ENCODE results near the gene CASQ1.

Gene CASQ1

DNA sequence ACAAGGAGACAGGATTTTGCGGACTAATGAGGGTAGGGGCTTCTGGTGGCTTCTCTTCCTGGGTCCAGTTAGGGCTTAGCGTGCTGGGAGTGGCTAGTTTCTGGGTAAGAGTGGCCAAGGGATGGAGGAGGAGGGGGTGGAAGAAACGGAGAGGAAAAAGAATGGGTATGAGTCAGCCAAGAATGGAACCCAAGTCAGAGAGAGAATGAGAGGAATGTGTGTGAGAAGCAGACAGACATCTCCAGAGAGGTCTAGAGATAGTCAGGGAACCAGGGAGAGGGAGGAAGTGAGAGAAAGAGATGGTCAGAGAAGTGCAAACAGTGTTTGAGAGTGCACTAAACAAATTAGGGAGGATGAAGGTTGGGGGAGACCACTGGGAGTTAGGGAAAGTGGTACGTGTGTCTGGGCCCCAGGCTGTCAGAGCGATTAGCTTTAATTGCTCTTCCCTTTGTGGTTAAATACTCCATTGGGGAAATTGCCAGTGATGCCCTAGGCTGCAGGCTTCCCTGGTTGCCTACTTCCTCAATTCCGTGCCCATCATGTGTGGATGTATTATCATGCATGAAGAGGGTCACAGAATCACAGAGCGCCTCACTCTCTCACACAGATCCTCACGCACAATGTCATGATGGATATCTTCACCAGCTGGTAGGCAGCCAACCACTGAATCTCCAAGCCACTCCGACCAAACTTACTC lies 16.2 kb downstream of the CASQ1 start:
- DNase-seq = no peak

DNA sequence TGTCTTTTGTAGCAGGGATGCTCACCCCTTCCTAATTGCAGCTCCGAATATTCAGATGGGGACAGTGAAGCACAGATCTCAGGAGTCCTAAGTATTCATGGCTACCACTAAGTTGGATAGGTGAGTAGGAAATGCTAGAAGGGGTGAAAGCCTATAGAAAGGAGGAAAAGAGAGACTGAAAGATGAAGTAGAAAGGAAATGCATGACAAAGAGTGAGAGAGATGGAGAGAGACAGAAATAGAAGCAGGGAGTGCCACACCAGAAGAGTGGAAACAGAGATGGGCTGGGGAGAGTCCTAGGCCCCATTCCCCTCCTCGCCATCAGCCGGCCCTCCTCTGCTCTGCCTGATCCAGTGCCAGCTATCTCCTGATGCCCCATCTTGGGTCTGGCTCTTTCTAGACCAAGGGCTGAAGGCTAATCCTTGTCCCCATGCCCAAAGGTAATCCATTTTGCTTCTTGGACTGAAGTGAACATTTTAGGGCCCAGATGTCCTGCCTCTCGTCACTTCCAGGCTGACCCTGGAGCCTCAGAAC lies 16.8 kb downstream of the CASQ1 start:
- no peak for DNase-seq

DNA sequence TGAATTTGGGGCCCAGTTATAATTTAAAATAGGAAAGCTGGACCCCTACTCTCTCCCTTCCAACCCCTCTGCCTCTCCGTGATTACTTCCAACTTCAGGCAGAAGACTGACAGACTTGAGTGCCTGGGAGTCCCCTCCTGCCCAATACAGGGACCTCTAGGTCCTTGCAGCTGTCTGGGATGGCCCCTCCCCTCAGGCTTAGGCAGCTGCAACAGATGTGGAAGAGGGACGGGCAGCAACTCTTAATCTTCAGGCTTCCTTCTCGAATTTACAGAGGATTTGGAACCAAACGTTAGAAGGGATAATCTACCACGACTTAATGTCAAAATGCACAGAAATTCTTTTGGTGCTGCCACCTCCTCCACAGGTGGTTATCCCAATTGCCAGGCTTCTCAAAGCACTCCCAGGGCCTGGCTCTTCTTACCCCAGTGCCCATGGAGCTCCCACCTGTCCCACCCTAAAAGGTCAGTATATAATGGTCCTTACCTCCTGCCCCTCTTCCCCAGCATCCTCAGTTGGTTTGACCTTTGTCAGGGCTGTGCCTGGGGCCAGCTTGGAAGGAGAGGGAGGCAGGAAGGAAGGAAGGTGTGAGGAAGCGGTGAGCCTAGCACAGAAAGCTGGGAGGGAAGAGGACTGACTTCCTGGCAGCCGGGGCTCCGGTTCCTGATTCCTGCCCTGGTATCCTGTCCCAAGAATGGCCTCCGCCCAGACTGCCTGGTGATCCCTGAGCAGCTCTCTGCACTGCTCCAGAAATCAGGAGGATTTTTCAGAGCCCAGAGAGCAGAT lies 17.6 kb downstream of the CASQ1 start:
- no peak for DNase-seq

DNA sequence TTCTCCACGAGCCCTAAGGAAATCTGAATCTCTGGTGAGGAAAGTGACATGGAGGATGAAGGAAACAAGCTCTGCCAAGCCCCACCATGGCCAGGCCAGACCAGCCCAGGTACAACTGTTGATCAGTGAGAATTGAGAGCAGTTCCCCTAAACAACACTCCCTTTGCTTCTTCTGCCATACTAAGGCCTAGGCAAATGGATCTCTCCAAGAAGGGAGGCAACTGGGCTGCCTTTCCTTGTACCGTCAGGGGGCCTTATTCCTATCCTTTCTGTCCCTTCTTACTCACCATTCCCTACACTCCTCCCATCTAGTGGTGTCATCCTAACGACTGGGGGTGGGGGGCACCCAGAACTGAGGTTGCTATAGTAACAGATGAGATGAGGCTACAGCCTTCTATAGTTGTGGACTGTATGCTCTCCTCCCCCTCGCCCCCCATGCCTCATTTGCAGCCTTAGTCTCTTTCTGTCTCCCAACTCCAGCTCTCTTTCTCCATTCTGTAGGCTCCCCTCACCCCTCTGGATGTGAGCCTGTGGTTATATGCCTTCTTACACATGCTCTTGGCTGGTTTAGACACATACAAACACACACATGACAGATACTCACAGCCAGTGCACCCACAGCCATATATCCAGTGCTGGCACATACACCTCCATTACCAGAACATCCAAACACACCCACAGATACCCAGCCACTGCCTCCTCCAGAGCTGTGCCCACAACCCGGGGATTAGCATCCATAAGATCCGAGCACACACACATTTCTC lies 18.4 kb downstream of the CASQ1 start:
- no peak for DNase-seq

DNA sequence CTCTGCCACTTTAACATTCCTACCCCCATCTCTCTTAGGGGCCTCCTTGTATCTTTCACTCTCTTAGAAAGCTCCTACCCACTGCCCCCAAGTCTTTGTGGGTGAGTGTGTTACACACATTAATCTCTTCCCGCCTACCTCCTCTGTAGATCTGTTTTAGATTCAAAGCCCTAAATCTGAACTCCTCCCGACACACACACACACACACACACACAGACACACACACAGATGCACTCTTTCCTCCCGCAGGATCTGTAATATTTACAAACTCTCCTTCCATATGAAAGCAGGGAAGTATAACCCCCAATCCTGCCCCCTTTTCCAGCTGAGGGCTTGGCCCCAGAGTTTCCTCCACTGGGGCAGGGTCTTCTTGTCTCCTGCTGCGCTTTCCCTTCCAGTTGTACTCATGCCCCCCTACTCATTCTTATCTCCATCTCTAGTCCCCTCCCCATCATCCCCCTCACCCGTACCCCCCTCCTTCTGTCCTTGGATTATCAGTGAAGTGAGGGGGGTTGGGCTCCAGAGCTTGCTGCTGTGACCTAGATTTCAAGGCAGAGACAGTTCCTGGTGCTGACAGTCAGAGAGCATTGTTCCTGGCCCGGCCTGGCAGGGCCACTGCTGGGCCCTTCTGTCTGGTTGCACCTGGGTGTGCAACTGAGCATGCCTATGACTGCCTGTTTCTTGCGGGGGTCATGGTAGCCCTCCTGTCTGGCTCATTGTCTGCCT lies 19.1 kb downstream of the CASQ1 start:
- no peak for DNase-seq

DNA sequence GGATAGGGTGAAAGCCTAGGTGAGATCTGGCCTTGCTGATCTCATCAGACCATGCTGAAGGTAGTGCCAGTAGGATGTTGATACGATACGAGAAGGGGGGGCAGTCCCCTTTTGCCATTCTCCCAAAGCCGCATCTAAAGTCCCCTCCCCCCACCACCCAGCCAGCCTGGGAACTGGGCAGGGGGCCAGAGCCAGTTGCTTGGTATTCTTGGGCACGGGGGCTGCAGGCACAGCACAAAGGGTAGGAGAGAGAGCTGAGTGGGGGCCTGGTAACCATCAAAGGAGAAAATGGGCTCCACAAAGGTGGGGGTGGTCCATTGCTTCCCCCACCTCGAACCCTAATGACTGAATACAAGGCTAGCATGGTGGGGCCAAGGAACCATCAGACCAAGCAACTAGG lies 20.2 kb downstream of the CASQ1 start:
- DNase-seq = no peak

DNA sequence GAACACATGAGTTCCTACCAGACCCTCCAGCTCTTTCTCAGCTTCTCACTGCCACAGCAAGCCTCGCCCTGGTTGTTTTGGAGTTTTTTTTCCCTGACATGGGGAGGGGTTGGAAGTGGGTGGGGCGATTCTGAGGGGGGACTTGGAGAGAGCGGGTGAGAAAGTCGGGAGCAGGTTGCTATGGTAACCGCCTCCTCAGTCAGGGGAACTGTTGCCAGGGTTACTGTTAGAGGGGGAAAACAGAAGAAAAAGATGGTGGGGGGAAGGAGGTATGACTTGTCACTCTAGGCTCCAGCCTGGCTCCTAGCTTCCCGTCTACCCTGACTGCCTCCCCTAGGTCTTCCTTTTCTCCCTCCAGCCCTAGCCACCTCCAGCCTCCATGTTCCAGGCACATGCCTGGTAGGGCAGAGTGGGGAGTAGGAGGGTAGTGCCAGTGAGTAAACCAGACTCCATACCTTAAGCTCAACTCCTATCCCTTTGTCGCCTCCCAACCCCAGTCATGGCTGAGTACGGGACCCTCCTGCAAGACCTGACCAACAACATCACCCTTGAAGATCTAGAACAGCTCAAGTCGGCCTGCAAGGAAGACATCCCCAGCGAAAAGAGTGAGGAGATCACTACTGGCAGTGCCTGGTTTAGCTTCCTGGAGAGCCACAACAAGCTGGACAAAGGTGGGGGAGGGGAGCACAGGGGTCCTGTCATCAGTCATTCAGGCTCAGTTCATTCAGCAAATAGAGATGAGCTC lies 20.8 kb downstream of the CASQ1 start:
- DNase-seq = no peak

DNA sequence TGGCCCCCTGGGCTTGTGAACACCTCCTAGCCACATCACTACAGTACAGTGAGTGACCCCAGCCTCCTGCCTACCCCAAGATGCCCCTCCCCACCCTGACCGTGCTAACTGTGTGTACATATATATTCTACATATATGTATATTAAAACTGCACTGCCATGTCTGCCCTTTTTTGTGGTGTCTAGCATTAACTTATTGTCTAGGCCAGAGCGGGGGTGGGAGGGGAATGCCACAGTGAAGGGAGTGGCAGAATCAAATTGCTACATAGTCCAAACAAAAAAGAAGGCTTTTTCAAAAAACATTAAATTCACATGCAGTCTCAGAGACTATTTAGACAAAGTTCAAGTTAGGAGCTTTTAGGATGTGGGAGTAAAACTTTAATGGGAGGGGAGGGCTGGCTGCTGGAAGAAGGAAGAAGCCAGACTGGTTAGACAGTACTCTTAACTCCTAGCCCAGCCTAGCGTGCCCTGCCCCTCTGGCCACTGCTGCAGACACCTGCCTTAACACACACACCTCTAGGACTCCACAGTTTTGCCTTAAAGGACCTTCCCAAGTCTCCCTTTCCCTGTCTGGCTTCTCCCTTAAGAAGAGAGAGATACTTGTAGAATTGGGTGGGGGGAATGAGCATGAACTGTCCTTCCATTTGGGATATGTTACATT lies 24.2 kb downstream of the CASQ1 start:
- DNase-seq = no peak

DNA sequence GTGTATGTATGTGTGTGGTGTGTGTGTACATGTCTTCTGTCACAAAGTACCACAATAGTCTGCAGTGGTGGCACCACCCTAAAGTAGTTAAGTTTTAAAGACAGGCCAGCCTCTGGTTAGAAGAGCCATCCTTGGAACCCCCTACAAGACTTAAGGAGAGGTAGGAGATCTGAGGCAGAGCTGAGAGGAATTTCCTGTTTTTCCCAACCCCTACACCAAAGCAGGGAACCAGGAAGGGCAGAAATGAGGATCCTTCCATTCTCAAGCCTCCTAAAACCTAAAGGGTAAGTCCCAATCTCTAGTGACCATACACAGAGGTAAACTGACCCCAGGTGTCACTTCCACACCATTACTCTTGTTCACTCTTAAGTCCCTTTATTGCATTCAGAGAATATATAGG lies 25.9 kb downstream of the CASQ1 start:
- DNase-seq = no peak

DNA sequence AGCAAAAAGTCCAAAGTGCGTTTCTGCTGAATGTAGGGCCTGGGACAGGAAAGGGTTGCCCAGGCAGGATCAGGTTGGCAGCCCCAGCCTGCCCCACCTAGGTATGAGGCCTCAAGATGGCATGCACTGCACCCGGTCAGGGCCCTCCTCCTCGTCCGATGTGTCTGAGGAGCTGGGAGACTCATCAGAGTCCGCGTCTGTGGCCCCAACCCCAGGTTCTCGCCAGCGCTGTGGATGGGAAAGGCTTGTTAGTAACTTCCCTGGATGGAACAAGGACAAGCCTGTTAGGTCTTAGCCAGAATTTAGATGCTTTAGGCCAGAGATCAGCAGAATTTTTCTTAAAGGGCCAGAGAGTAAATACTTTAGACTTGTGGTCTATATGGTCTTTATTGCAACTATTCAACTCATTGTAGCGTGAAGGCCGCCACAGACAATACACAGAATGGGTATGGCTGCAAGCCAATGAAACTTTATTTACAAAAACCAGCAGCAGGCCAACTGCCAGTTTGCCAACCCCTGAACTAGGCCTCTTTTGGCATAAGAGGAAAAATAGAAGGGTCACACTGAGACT lies 27.2 kb downstream of the CASQ1 start:
- DNase-seq = no peak

DNA sequence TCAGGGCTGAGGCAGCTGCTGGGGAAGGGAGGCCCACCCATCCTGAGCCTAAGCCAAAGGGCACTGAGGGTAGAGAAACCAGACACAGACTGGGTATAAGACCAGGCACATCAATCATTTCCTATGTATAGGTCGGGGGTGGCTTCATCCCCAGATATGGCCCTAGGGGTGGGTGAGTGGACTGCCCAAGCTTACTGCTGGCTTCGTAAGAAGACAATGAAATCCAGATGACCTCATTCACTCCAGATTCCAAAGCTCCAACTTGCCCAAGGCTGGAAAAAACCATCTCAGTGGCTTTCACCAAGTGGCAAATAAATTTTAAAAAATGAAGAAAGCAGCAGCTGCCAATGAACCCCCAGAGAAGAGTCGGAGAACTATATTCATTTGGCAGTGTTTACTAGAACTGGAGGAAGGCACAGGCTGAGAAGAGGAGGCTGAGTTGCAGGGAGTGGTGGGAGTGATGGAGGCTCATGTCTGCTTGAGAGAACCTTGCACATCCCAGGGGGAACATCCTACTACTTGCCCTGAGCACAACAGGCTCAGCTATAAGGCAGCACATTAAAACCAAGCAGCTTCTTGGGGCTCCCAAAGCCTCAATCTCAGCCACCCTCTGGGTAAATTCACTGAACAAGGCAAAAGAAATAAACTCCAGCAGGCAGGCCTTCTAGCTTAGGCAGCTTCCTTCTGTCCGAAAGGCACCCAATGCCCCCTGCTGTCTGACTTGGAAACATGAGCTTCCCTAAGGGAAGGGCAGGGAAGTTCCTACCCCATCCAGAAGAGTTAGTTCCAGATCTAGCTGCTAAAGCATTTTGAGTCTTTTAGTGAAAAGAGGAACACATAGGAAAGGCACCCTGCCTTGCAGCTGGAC lies 28.9 kb downstream of the CASQ1 start:
- DNase-seq = peak; percentile 11

DNA sequence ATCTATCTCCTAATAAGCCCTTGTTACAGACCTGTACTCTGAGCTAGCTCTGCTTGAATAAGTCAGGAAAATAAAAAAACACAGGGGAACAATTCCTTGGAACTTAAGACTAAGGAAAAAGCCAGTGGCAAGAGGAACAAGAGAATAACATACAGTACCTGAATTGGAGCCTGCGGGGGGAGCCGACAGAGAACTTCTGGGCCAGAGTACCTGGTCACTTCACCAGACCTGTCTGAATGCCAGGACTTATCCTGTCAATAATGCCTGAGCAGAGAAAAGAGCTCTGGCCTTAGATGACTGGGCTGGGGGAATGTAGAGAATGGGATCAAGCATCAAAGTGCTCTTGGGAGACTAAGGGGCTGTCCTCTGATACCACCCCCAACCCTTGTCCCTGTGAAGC lies 29.9 kb downstream of the CASQ1 start:
- DNase-seq = no peak

DNA sequence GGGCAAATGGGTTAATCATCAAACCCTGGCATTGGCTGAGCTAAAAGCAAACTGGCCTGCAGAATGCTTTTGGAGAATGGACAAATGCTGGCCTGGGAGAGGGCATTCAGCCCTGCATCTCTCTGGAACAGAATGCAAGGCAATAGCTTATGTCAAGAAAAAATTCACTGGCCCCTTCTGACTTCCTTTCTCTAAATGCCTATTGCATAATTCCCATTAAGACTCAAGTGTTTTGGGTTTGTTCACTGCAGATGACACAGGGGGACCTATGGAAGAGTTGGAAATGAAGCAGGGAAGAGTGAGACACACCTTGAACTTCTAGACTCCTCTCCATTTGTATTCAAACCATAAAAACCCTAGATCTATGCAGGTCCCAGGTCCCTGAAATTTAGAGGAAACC lies 30.7 kb downstream of the CASQ1 start:
- DNase-seq = no peak

DNA sequence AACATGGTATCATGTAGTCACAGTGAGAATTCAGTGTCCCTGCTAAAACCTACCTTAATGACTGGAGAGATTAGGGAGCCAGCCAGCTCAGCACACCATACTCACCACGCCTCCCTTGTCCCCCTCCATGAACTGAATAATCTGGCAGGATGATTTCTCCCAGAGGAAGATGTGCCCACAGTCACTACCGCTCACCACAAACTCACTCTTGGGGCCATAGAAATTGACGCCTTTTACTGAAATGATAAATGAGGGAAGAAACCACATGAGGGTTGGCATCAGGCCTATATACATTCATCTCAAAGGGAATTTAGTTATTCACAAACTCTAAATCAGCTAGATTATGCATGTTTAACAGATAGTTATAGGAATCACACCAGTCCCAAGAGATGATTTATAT lies 32.2 kb downstream of the CASQ1 start:
- DNase-seq = no peak

DNA sequence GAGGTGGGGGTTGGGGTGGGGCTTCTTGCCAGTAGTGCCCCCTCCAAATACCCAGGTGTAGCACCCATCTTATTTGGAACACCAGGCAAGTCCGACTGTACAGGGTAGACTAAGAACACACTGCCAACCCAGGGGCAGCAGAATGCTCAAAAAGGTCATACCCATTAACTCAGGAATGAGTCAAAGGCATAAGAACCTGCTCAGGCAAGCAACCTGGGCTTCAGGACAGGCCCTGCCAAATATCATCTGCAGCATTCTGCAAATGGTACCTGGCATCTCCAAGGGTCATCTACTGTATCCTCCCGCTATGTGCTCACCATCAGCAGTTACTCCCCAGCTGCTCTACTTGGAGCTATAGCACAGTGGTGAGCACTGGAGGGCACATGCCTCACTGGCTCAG lies 34.2 kb downstream of the CASQ1 start:
- no peak for DNase-seq

DNA sequence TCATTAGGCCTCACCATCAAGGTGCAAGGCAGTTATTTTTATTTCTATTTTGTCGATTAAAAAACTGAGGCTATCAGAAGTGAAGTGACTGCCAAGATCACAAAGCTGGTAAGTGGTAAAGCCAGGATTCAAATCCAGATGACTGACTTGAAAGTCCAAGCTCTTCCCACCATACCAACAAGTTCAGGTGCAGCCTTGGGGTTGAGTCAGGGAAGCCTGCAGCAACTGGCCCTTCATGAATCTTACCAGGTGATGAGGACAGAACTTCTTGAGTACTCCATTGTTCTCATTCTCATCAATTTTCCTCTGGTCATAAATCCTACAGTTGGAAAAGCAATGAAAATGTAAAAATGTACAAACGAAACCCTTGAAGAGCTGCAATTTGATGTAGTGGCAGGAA lies 35.0 kb downstream of the CASQ1 start:
- no peak for DNase-seq

DNA sequence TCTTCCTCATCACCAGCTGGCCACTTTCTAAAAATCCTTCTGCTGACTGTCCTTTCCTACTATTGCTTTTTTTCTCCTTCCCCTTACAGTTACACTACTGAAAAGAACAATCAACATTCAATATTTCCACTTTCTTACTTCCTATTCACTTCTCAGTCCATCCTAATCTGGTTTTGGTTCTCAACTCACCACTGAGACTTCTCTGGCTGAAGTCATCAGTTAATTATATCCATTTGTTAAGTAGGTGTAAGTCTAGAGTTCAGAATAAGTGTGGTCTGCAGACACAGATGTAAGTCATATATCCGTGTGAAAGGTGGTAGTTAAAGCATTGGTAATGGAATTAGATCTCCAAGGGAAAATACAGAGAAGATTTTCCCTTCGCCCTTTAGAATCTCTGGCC lies 36.2 kb downstream of the CASQ1 start:
- DNase-seq = no peak

DNA sequence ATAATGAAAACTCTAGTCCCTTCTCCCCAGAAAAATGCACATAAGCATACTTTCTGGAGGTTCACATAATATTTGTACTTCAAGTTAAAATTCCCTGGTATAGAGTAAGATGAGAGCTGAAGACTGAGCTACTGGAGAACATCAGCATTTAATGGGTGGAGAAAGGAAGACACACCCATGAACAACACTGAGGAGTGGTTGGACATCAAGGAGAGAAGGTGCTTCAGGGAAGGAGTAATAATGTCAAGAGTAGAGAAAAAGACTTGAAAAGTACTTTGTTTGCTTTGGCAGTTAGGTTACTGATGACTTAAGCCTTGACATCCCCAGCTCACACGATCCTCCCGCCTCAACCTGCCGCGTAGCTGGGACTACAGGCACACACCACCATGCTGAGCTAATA lies 36.7 kb downstream of the CASQ1 start:
- DNase-seq = no peak

DNA sequence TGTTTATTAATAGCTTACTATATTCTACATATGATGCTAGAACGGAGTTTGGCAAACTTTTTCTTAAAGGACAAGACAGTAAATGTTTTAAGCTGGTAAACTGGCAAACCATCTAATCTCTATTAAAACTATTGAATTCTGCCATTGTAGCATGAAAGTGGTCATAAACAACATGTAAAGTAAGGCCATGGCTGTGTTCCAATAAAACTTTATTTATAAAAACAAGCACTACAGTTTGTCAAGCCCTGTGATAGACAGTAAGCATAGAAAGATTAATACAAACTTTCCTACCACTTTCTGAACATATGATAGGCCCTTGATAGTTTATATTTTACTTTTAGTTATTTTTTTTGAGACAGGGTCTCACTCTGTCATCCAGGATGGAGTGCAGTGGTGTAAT lies 37.2 kb downstream of the CASQ1 start:
- no peak for DNase-seq

DNA sequence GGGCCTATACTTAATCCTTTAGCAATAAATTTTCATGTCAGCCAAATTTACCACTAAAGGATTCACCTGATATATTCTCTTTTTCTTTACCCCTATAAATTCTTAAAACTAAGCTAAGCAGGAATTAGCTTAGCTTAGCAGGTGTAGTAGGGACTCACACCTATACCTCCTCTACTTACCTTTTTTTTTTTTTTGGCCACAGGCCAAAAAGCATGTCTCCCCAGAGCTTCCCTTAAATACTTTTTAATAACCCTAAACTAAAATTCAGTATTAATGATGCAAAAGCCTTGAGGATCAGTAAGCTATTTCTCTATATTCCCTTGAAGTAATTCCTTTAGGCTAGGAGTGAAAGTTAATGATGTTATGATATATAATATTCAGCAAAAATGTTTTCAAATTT lies 38.1 kb downstream of the CASQ1 start:
- no peak for DNase-seq

All from DMS 273 treated with DMSO at 0.1 percent for 48 hours (cell line).